GM23338 (cell line): ENCODE data around the gene CEBPG. TPM values are rescaled to one million over a fixed set of nuclear protein-coding genes. Genes with fewer than 3 reads are reported as not detected.

ENCODE experiments used
- ATAC-seq: fragments of 200-7000 bp; cut with Tn5 transposase; 3 replicates; pipeline ENCODE4 v1.9.1; 2020
- DNase-seq: peaks from one replicate; pipeline ENCODE4 v3.0.0-alpha.2; 2015; ENCODE audit warnings: low spot score
- H2AFZ ChIP-seq: fragments of 200-600 bp; sonication (generic); 2 replicates; pipeline ENCODE4 v1.8.0; 2016; ENCODE audit warnings: antibody characterized with exemption, mild to moderate bottlenecking, moderate library complexity
- H3F3A ChIP-seq: fragments of 200-600 bp; sonication (generic); replicated peaks from 2 replicates; pipeline ENCODE4 v1.8.0; 2017; ENCODE audit warnings: antibody characterized with exemption, mixed run types, low read depth
- H3K27ac ChIP-seq: fragments of 200-600 bp; sonication (generic); 2 replicates; pipeline ENCODE4 v1.6.1; 2016; ENCODE audit warnings: low read depth
- H3K27me3 ChIP-seq: fragments of 200-600 bp; sonication (generic); 2 replicates; pipeline ENCODE4 v1.8.0; 2016; ENCODE audit warnings: mild to moderate bottlenecking, mixed run types, moderate library complexity; ENCODE audit not compliant: insufficient read depth
- H3K36me3 ChIP-seq: fragments of 200-600 bp; sonication (generic); 2 replicates; pipeline ENCODE4 v1.8.0; 2016; ENCODE audit warnings: mild to moderate bottlenecking; ENCODE audit not compliant: insufficient read depth
- H3K4me1 ChIP-seq: fragments of 200-600 bp; sonication (generic); 2 replicates; pipeline ENCODE4 v1.8.0; 2016; ENCODE audit warnings: mild to moderate bottlenecking, moderate library complexity; ENCODE audit not compliant: insufficient read depth
- H3K4me2 ChIP-seq: fragments of 200-600 bp; sonication (generic); 2 replicates; pipeline ENCODE4 v1.7.1; 2017; ENCODE audit warnings: mixed run types
- H3K4me3 ChIP-seq: fragments of 200-600 bp; sonication (generic); 2 replicates; pipeline ENCODE4 v1.6.1; 2016; ENCODE audit warnings: mixed run types
- H3K79me2 ChIP-seq: fragments of 200-600 bp; sonication (generic); replicated peaks from 2 replicates; pipeline ENCODE4 v1.8.0; 2017; ENCODE audit warnings: mild to moderate bottlenecking; ENCODE audit not compliant: insufficient read depth
- H3K9me2 ChIP-seq: fragments of 200-600 bp; sonication (generic); 2 replicates; pipeline ENCODE4 v1.8.0; 2017; ENCODE audit not compliant: insufficient read depth
- H4K20me1 ChIP-seq: fragments of 200-600 bp; sonication (generic); replicated peaks from 2 replicates; pipeline ENCODE4 v1.8.0; 2017; ENCODE audit warnings: mild to moderate bottlenecking; ENCODE audit not compliant: insufficient read depth
- H3K27ac Mint-ChIP-seq: 2 replicates; pipeline ENCODE4 v1.8.0; 2020; ENCODE audit warnings: inconsistent platforms, mild to moderate bottlenecking, moderate library complexity, mixed read lengths
- H3K27me3 Mint-ChIP-seq: 3 replicates; pipeline ENCODE4 v1.8.0; 2022; ENCODE audit warnings: low read depth, mild to moderate bottlenecking, moderate library complexity, mixed read lengths, inconsistent platforms; ENCODE audit not compliant: insufficient read depth, poor library complexity
- H3K36me3 Mint-ChIP-seq: 3 replicates; pipeline ENCODE4 v1.8.0; 2021; ENCODE audit warnings: low read depth, mild to moderate bottlenecking, inconsistent platforms, moderate library complexity, mixed read lengths
- H3K4me1 Mint-ChIP-seq: 3 replicates; pipeline ENCODE4 v1.8.0; 2020; ENCODE audit warnings: mild to moderate bottlenecking, inconsistent platforms, mixed read lengths
- H3K4me3 Mint-ChIP-seq: 3 replicates; pipeline ENCODE4 v1.8.0; 2021; ENCODE audit warnings: moderate library complexity, mild to moderate bottlenecking, inconsistent platforms, mixed read lengths
- H3K9me3 Mint-ChIP-seq: 3 replicates; pipeline ENCODE4 v1.8.0; 2020; ENCODE audit warnings: moderate library complexity, mild to moderate bottlenecking, inconsistent platforms, mixed read lengths
- CREB1 ChIP-seq: fragments of 250-450 bp; sonication (Bioruptor Pico); IDR thresholded peaks from 2 replicates; pipeline ENCODE4 v1.5.0; 2020; ENCODE audit warnings: low read depth, mild to moderate bottlenecking, moderate library complexity
- JUNB ChIP-seq: IDR thresholded peaks from one replicate; pipeline ENCODE4 v1.6.1; 2016; ENCODE audit warnings: antibody characterized with exemption; ENCODE audit not compliant: unreplicated experiment
- NANOG ChIP-seq: IDR thresholded peaks from 2 replicates; pipeline ENCODE4 v1.6.1; 2016; ENCODE audit warnings: antibody characterized with exemption, borderline replicate concordance
- POLR2AphosphoS5 ChIP-seq: IDR thresholded peaks from 2 replicates; pipeline ENCODE4 v1.6.1; 2016; ENCODE audit warnings: antibody characterized with exemption, low read depth
- REST ChIP-seq: IDR thresholded peaks from one replicate; pipeline ENCODE4 v1.6.1; 2018; ENCODE audit warnings: antibody characterized with exemption; ENCODE audit not compliant: unreplicated experiment
- polyA plus RNA-seq: library from polyadenylated mRNA; unstranded; fragments of >200 nt; fragmentation: Nextera tagmentation; extraction: Ambion mirVana; gene quantifications from 2 replicates; pipeline ENCODE4 v1.2.1, GENCODE V29; 2016
- total RNA-seq: library from RNA; depleted of rRNA; stranded (reverse); fragments of >200 nt; shearing (Covaris generic); gene quantifications from 2 replicates; pipeline ENCODE4 v1.2.3, GENCODE V29; 2014
- TF ChIP-seq, protein P1 (sequence below): fragments of 250-450 bp; sonication (Bioruptor Pico); IDR thresholded peaks from 2 replicates; pipeline ENCODE4 v1.5.0; 2020; ENCODE audit warnings: mild to moderate bottlenecking, moderate library complexity

The CEBPG gene
- total and polyA plus RNA-seq, 2 experiments from 2014 or later = 25.9 to 50.2 TPM

- TF ChIP-seq, protein P1, sequence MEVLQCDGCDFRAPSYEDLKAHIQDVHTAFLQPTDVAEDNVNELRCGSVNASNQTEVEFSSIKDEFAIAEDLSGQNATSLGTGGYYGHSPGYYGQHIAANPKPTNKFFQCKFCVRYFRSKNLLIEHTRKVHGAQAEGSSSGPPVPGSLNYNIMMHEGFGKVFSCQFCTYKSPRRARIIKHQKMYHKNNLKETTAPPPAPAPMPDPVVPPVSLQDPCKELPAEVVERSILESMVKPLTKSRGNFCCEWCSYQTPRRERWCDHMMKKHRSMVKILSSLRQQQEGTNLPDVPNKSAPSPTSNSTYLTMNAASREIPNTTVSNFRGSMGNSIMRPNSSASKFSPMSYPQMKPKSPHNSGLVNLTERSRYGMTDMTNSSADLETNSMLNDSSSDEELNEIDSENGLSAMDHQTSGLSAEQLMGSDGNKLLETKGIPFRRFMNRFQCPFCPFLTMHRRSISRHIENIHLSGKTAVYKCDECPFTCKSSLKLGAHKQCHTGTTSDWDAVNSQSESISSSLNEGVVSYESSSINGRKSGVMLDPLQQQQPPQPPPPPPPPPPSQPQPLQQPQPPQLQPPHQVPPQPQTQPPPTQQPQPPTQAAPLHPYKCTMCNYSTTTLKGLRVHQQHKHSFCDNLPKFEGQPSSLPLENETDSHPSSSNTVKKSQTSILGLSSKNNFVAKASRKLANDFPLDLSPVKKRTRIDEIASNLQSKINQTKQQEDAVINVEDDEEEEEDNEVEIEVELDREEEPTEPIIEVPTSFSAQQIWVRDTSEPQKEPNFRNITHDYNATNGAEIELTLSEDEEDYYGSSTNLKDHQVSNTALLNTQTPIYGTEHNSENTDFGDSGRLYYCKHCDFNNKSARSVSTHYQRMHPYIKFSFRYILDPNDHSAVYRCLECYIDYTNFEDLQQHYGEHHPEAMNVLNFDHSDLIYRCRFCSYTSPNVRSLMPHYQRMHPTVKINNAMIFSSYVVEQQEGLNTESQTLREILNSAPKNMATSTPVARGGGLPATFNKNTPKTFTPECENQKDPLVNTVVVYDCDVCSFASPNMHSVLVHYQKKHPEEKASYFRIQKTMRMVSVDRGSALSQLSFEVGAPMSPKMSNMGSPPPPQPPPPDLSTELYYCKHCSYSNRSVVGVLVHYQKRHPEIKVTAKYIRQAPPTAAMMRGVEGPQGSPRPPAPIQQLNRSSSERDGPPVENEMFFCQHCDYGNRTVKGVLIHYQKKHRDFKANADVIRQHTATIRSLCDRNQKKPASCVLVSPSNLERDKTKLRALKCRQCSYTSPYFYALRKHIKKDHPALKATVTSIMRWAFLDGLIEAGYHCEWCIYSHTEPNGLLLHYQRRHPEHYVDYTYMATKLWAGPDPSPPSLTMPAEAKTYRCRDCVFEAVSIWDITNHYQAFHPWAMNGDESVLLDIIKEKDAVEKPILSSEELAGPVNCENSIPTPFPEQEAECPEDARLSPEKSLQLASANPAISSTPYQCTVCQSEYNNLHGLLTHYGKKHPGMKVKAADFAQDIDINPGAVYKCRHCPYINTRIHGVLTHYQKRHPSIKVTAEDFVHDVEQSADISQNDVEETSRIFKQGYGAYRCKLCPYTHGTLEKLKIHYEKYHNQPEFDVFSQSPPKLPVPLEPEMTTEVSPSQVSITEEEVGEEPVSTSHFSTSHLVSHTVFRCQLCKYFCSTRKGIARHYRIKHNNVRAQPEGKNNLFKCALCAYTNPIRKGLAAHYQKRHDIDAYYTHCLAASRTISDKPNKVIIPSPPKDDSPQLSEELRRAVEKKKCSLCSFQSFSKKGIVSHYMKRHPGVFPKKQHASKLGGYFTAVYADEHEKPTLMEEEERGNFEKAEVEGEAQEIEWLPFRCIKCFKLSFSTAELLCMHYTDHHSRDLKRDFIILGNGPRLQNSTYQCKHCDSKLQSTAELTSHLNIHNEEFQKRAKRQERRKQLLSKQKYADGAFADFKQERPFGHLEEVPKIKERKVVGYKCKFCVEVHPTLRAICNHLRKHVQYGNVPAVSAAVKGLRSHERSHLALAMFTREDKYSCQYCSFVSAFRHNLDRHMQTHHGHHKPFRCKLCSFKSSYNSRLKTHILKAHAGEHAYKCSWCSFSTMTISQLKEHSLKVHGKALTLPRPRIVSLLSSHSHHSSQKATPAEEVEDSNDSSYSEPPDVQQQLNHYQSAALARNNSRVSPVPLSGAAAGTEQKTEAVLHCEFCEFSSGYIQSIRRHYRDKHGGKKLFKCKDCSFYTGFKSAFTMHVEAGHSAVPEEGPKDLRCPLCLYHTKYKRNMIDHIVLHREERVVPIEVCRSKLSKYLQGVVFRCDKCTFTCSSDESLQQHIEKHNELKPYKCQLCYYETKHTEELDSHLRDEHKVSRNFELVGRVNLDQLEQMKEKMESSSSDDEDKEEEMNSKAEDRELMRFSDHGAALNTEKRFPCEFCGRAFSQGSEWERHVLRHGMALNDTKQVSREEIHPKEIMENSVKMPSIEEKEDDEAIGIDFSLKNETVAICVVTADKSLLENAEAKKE = no peak
- TF ChIP-seq POLR2AphosphoS5 (no peak), NANOG (no peak)
Observed at GRCh38 chr19:33324628-33325027, 48.9 kb upstream of the CEBPG start (continued).

DNA sequence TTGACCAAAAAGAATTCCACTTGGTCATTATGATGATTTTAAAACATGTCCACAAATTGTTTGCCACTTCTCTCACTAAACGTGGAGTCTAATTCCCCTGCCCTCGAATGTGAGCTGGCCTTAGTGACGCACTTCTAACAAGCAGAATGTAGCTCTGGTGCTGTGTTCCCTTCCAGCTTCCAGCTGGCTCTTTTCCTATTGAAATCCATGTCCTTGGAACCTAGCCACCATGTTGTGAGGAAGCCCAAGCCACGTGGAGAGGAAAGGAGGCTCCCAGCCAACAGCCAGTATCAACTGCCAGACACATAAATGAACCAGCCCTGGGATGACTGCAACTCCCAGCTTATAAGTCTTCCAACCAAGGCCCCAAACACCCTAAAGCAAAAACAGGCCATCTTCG, 47.6 kb upstream of the CEBPG start:
- ATAC-seq (no peak), DNase-seq (no peak)
- peaks cover 5% of the 10 kb centered on the region for H3K4me1 Mint-ChIP-seq
- Histone ChIP-seq H3F3A (no peaks in the 10 kb centered on the region), H3K27ac (no peak overlapping the region), H3K79me2 (no peaks in the 10 kb centered on the region), H3K36me3 (no peaks in the 10 kb centered on the region), H3K4me2 (no peak overlapping the region), H3K9me2 (no peaks in the 10 kb centered on the region), H4K20me1 (no peaks in the 10 kb centered on the region), H3K4me3 (no peak overlapping the region), H3K27me3 (no peaks in the 10 kb centered on the region), H3K4me1 (no peaks in the 10 kb centered on the region), H2AFZ (no peak overlapping the region)
- peaks cover 10% of the 10 kb centered on the region; the same call in 2 of the 3 replicates for H3K36me3 Mint-ChIP-seq
- peaks cover 10% of the 10 kb centered on the region for H3K27me3 Mint-ChIP-seq
- peaks cover 20% of the 10 kb centered on the region; the same call in 2 of the 3 replicates for H3K9me3 Mint-ChIP-seq
- no peak overlapping the region for H3K4me3 Mint-ChIP-seq
- H3K27ac Mint-ChIP-seq = no peak overlapping the region
- no peak for TF ChIP-seq POLR2AphosphoS5
- no peak for TF ChIP-seq JUNB
- TF ChIP-seq, protein P1 = no peak
- TF ChIP-seq REST = no peak
- no peak for TF ChIP-seq CREB1 (CRISPR knock-in tag)
